Esophagus muscularis mucosa (tissue), 4 donors: ENCODE data around the gene RPUSD1. TPM values are rescaled to one million over a fixed set of nuclear protein-coding genes. Genes with fewer than 3 reads are reported as not detected.

ENCODE experiments used
- DNase-seq: peaks from one replicate; pipeline ENCODE4 v3.0.0-alpha.2; 2017; ENCODE audit errors: extremely low spot score
- H3K27ac ChIP-seq, 4 donors: fragments of 200-600 bp; sonication (generic); replicated peaks in 1 of 4; 1 replicate in 3 of 4; 2 replicates in 1 of 4; pipeline ENCODE4 v1.5.1; 2016 to 2019; ENCODE audit warnings: mild to moderate bottlenecking in 1 of 4
- H3K27me3 ChIP-seq, 4 donors: fragments of 200-600 bp; sonication (generic); one replicate each; pipeline versions ENCODE4 v1.5.1 to v1.6.0; 2016 to 2019
- H3K36me3 ChIP-seq, 4 donors: fragments of 200-600 bp; sonication (generic); one replicate each; pipeline ENCODE4 v1.5.1; 2016 to 2019
- H3K4me1 ChIP-seq, 4 donors: fragments of 200-600 bp; sonication (generic); one replicate each; pipeline ENCODE4 v1.5.1; 2016 to 2019
- H3K4me3 ChIP-seq, 4 donors: fragments of 200-600 bp; sonication (generic); 1 replicate in 2 of 4; 2 replicates in 2 of 4; pipeline ENCODE4 v1.5.1; 2016 to 2019; ENCODE audit warnings: mild to moderate bottlenecking in 4 of 4, moderate library complexity in 1 of 4
- H3K9me3 ChIP-seq, 4 donors: fragments of 200-600 bp; sonication (generic); 1 replicate in 3 of 4; 2 replicates in 1 of 4; pipeline ENCODE4 v1.5.1; 2016 to 2019
- CTCF ChIP-seq, 3 experiments: fragments of 200-600 bp in 2 of 3; fragments of 450-650 bp in 1 of 3; sonication (generic) in 2 of 3; IDR thresholded peaks; one replicate each; pipeline ENCODE4 v1.5.1; 2017 to 2019; ENCODE audit warnings: antibody characterized with exemption in 3 of 3, mild to moderate bottlenecking in 2 of 3, moderate library complexity in 1 of 3
- EP300 ChIP-seq: sonication (generic); formaldehyde crosslinking; IDR thresholded peaks from one replicate; pipeline ENCODE4 v1.6.1; 2017; ENCODE audit warnings: antibody characterized with exemption
- POLR2A ChIP-seq: fragments of 450-650 bp; IDR thresholded peaks from one replicate; pipeline ENCODE4 v1.6.1; 2017; ENCODE audit warnings: antibody characterized with exemption, moderate library complexity, mild to moderate bottlenecking, low read depth
- POLR2AphosphoS5 ChIP-seq, 2 donors: sonication (generic); formaldehyde crosslinking; IDR thresholded peaks; one replicate each; pipeline ENCODE4 v1.6.1; 2017; ENCODE audit warnings: antibody characterized with exemption in 2 of 2
- WGBS: methylation state at CpG from one replicate; pipeline ENCODE4 v1.1.5; 2018; 5-methylcytosine and 5-hydroxymethylcytosine counted together
- intact Hi-C: fragments of 100-400 bp; cut with DNase I; formaldehyde crosslinking; loops from one replicate; pipeline ENCODE4 v1.15.1; 2023
- total RNA-seq, 4 donors: library from RNA; depleted of rRNA; stranded (reverse); fragments of >200 nt; gene quantifications; one replicate each; pipeline versions ENCODE4 v1.1.0 to v1.2.1, GENCODE V29; 2016

RPUSD1 gene
- total RNA-seq, 4 donors from 2014 or later = 10.4 to 29.1 (median 20.4) TPM

GRCh38 chr16:740764-741505 lies 47.2 kb downstream of the RPUSD1 start, which contains the start of gene CIAO3:
TSS of gene CIAO3 (minus strand) at chr16:740997. CDS start at chr16:740985, 12 bp downstream.
- intact Hi-C loops = no loop called here
- peak within 1 kb of the TSS; percentile 67 to 96 (median 88) for H3K4me3 ChIP-seq
- peaks cover 14 to 21% (median 18%) of the 10 kb centered on the region in 4 donors for H3K4me1 ChIP-seq
- peak within 1 kb of the TSS; percentile 71 to 78 (median 72) for H3K27ac ChIP-seq
- H3K36me3 ChIP-seq = peaks cover 15 to 35% (median 24%) of the 10 kb centered on the region in 4 donors
- peaks cover 0 to 34% (median 0%) of the 10 kb centered on the region in 4 donors for H3K27me3 ChIP-seq
- TF ChIP-seq POLR2AphosphoS5 (IDR thresholded peaks at IDR 0.05) = peak; percentile 96 to 100
- peak; percentile 68 for TF ChIP-seq POLR2A
- peak; percentile 98 to 99 (median 99) for TF ChIP-seq CTCF (IDR thresholded peaks at IDR 0.05)
- no peak for TF ChIP-seq EP300
- H3K9me3 ChIP-seq = no peaks in the 10 kb centered on the region
- peak; percentile 94 for DNase-seq
- WGBS = 1% methylated on average over 17 of the region's 79 CpGs

- peaks cover 0 to 34% (median 0%) of the 10 kb centered on the region in 4 donors for H3K27me3 ChIP-seq
- no peaks in the 10 kb centered on the region for H3K9me3 ChIP-seq
- WGBS = 3% methylated on average over 12 of the region's 22 CpGs
- no peak for DNase-seq
- TF ChIP-seq CTCF (IDR thresholded peaks at IDR 0.05) (no peak), EP300 (no peak), POLR2A (no peak), POLR2AphosphoS5 (IDR thresholded peaks at IDR 0.05) (no peak)
- intact Hi-C loops = no loop called here
- peaks cover 14 to 21% (median 18%) of the 10 kb centered on the region in 4 donors for H3K4me1 ChIP-seq
- peaks cover 21 to 40% (median 29%) of the 10 kb centered on the region in 4 donors for H3K36me3 ChIP-seq
- peak overlapping the region; percentile 71 to 78 (median 72) for H3K27ac ChIP-seq
- H3K4me3 ChIP-seq = peak overlapping the region; percentile 67 to 96 (median 88)
Observed at GRCh38 chr16:740459-740763, 47.8 kb downstream of the RPUSD1 start.

- peaks cover 0 to 29% (median 0%) of the 10 kb centered on the region in 4 donors for H3K27me3 ChIP-seq
- peak overlapping the region; percentile 67 to 96 (median 88) for H3K4me3 ChIP-seq
- peaks cover 21 to 46% (median 35%) of the 10 kb centered on the region in 4 donors for H3K36me3 ChIP-seq
- WGBS = 49% methylated on average over 36 of the region's 38 CpGs
- H3K27ac ChIP-seq = peak overlapping the region in 2 of 4 donors; percentile 72
- peaks cover 14 to 21% (median 18%) of the 10 kb centered on the region in 4 donors for H3K4me1 ChIP-seq
- intact Hi-C loops = no loop called here
- DNase-seq = no peak
- H3K9me3 ChIP-seq = no peaks in the 10 kb centered on the region
- TF ChIP-seq CTCF (IDR thresholded peaks at IDR 0.05) (no peak), POLR2AphosphoS5 (IDR thresholded peaks at IDR 0.05) (no peak), EP300 (no peak), POLR2A (no peak)
Observed at GRCh38 chr16:739560-740458, 48.4 kb downstream of the RPUSD1 start.

GRCh38 chr16:736936-737481 lies 51.2 kb downstream of the RPUSD1 start:
- Histone ChIP-seq H3K9me3 (no peaks in the 10 kb centered on the region), H3K36me3 (peaks cover 33 to 74% (median 63%) of the 10 kb centered on the region in 4 donors), H3K27me3 (peaks cover 0 to 3% (median 0%) of the 10 kb centered on the region in 4 donors), H3K4me3 (no peak overlapping the region), H3K4me1 (peaks cover 14 to 21% (median 18%) of the 10 kb centered on the region in 4 donors), H3K27ac (no peak overlapping the region)
- no peak for TF ChIP-seq EP300
- no peak for TF ChIP-seq POLR2AphosphoS5 (IDR thresholded peaks at IDR 0.05)
- no peak for TF ChIP-seq CTCF (IDR thresholded peaks at IDR 0.05)
- TF ChIP-seq POLR2A = no peak
- intact Hi-C loops = no loop called here
- no peak for DNase-seq
- 97% methylated on average over 28 of the region's 29 CpGs for WGBS
